Fibroblast of skin of right quadriceps (primary cell): Measurements from ENCODE around the gene ANK2.

Experiments
- DNase-seq: peaks from one replicate; pipeline ENCODE4 v3.0.0-alpha.2; 2013

The ANK2 gene

DNA sequence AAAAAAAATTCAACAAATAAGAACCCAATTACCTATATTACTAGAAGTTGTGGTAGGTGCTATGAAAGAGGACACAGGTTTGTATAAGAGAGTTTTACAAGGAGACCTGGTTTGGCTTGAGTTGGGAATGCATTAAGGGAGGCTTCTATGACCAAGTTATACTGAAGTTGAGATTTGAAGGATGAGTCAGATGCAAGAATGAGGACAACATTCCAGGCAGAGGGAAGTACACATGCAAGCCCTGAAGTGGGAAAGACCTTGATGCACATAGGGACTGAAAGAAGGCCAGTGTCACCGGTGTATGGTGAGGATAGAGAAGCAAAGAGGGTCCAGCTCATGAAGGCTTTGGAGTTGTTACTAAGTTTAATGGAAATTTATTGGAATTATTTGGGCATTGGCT lies 52.2 kb downstream of the ANK2 start:
- peak; percentile 60 for DNase-seq

- DNase-seq, result no peak
Observed at GRCh38 chr4:113103556-113103955, 54.1 kb downstream of the ANK2 start.

- DNase-seq, result peak; percentile 61
Observed at GRCh38 chr4:113106108-113106507, 56.7 kb downstream of the ANK2 start.

- DNase-seq, result no peak
Observed at GRCh38 chr4:113109106-113109718, 59.8 kb downstream of the ANK2 start.

DNA sequence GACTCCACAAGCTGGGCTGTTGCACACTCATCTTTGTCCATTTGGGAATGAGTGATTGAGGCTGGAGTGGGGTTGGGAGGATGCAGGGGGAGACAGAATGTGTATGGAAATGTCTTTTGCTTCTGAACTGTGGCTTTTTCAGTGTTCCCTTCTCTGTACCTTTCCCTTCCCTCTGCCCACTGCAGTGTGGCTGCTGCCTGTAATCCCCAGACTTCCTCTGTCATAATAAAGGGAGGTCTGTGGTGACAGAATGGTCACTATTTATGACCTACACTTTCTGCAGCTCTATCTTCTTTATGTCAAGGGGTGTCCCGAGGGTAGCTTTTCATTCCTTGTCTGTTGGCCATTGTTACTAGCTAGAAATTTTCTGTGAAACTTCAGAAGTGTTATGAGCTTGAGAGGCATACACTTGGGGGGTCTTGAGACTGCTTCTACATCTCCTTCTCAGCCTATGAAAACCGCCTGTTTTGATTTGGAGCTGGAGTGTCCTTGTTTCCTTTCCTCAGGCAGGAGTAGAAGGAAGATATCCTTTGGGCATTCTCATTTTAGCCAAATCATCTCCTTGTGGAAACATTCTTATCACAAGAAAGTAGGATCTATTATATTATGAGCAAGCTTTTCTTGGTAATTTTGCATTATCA lies 63.0 kb downstream of the ANK2 start:
- DNase-seq, result no peak

DNA sequence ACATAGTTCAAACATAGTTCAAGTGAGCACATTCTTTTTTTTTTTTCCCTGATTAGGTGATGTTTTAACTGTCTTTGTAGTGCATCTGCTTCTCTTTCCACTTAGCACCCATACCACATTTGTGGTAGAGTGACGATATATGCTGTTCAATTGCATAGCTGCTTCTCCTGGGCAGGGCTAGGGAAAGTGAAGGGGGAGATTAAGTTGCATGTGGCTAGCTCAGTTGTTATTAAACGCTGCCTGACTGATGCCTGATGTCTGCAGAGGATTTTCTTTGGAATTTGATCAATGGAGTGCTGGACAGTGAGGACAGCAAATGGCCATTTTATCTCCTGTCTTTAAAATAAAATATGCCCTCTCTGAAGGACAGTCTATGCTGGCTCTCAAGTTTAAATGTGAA lies 63.7 kb downstream of the ANK2 start:
- no peak for DNase-seq

DNA sequence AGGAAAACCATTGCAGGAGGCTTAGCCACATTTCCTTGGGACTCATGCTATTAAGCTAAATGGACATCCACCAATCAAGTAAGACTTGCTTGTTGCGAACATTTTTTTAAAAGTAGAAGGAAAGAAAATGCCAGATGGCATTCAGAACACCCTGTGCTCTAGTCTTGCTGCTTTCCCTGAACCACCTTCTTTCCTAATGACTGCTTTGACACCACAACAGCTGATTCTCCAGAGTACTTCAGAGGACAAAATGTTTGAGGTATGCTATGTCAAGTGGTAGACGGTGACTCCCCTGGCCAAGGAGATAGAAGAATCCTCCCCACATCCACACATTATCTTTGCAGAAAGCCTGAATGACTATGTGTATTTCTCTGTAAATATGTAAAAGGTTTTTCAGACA lies 65.4 kb downstream of the ANK2 start:
- DNase-seq, result no peak

DNA sequence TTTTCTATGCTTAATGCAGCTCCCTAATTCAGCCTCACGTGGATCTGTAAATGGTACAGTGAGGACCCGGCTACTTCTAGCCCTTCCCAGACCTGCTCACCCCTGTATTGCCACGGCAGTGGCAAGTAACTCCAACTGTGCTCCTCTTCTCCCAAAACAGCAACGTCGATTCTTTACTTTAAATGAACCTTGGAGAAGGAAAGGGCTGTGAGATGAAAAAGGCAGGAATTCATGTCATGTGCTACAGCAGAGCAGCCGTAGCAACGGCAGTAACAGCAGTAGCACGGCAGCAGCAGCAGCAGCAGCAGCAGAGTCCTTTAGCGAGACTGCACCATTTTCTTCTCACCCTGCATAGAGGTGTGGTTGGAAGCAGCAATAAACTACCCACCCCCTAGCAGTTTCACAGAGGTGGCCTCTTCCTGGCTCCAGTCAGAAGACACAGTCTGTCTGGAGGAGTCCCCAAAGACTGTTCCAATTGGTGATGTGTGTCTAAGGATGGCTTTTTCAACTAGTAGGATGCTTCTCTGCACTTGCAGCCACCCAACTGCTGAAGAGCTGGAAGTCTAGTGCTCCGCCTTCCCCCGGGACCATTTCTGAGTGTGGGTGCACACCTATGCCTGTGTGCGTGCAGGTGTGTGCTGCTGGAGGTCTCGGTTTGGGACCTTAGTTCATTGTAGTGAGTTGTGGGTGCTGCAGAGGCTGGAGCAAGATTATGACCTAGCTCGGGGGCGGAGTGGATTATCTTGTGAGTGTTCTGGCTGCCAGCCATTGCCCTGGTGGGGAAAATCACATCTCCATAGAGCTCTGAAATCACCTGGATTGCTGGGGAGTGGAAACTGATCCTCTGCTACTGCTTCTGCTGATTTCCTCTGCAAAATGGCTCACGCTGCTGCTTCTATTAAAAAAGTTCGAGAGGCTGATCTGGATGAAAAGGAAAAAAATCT lies 67.2 kb downstream of the ANK2 start:
- no peak for DNase-seq

GRCh38 chr4:113117358-113117702 lies 67.9 kb downstream of the ANK2 start:
- no peak for DNase-seq

- DNase-seq, result no peak
Observed at GRCh38 chr4:113122066-113122465, 72.6 kb downstream of the ANK2 start.

GRCh38 chr4:113125418-113125817 lies 76.0 kb downstream of the ANK2 start:
- DNase-seq, result no peak

- DNase-seq, result no peak
Observed at GRCh38 chr4:113131136-113131535, 81.7 kb downstream of the ANK2 start.

- no peak for DNase-seq
Observed at GRCh38 chr4:113131621-113132020, 82.2 kb downstream of the ANK2 start.

GRCh38 chr4:113141901-113142346 lies 92.5 kb downstream of the ANK2 start:
- DNase-seq, result peak; percentile 45

GRCh38 chr4:113142351-113142750 lies 92.9 kb downstream of the ANK2 start:
- no peak for DNase-seq

DNA sequence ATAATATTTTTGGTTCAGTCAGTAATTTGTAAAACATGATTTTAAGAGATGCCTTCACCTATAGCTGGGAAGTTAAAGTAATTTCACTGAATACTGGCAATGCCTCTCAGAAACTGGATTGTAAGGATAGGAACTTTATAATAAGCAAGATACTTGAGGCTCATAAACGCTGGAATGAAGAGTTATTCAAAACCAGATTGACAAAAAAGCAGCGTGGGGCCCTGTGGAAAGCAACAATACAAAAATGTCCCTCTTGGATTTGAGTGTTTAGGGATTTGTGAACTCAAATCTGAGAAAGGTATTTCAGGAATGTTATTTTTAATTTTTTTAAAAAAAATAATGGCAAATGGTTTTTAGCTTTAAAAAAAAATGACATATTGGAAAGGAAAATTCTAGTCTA lies 94.6 kb downstream of the ANK2 start:
- no peak for DNase-seq

DNA sequence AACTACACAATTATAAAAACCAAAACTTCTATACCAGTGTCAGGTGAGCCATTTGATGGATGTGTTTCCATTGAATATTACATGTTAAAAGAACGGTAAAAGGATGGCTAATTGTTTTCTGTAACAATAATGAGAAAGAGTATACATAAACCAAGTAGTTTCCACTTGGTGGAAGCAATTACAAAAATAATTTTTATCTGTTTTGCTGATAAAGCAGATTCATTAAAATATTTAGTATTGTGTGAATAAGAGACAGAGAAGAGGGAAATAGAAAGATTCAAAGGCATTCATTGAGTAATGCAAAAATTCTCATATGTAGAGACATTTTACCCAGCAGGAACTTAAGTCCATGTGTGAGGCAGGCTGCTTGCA lies 95.7 kb downstream of the ANK2 start:
- DNase-seq, result no peak

DNA sequence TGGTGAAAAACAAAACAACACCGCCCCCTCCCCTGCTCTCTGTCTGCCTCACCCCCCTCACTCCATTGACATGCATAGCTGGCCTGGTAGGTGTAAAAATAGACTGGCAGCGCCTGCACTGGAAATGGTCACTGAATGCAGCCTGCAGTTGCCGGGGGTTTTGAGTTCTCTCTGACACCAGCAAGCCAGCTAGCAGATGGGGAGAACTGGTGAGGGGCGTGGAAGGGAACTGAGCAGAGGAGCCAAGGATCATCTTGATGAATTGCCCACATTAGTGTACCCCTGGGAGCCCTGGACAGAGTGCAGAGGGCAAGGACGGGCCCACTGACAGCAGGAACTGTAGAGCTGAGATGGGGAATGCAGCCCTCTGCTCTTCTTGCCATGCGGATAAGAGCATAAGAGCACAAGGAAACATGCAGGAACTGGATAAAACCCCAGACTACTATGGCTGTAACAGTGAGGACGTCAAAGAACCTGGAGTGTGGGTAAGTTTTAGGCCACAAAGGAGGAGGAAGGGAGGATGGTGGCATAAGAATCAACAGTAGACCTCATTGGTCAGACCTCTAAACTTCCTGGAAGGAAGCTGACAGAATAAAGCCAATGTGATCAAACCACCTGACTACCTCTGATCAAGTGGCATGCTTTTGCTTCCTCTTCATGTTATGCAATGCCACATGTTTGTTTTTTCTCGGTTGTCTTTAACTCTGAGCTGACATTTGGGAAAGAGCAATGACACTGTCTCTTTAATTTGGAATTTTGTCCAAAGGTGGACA lies 96.3 kb downstream of the ANK2 start:
- DNase-seq, result no peak

DNA sequence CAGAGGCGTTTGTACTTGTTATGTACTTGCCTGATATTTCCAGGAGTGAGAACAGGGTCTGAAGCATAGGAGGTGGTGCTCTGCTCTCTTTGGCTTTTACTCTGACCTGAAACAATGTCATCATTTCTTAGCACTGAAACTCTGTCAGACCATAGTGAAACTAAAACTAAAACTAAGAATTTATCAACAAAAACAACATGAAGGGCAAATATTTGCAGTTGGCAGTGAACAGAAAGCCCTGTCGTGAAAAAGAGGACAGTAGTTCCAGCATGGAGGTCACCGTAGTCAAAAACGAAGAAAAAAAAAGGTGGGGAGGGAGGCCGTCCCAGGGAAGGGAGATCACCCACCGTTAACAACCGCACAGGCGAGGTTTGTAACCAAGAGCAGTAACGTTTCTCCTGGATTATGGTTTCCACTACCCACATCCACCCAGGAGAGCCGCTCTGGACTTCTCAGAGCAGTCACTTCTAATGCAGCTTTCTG lies 97.5 kb downstream of the ANK2 start:
- no peak for DNase-seq

DNA sequence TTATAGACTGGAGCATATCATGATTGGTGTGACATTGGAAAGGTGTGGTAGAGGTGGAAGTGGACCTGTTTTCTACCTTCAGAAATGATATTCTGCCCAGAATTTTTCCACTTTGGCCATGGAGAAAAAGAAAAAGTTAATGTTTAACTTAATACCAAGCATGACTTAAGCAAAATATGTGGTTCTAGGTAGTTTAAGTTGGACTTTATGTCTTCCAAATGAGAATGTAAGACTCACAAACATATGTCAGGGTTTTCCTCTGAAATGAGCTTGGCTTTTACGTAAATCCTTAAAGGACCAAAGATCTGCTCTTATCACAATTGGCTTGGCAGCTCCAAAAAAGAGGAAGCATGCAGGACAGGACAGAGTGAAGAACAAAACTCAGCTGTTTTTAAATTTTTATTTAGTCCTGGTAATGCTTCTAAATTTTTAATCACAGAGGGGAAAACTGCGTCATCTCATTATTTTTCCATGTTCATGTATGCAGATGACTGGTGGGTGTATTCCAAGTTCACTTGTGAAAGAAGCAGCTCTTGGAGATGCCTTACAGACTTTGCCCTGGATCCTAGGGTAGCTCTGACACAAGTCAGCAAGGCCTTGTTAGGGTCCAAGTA lies 98.2 kb downstream of the ANK2 start:
- DNase-seq, result no peak

- no peak for DNase-seq
Observed at GRCh38 chr4:113148925-113149324, 99.5 kb downstream of the ANK2 start.

DNA sequence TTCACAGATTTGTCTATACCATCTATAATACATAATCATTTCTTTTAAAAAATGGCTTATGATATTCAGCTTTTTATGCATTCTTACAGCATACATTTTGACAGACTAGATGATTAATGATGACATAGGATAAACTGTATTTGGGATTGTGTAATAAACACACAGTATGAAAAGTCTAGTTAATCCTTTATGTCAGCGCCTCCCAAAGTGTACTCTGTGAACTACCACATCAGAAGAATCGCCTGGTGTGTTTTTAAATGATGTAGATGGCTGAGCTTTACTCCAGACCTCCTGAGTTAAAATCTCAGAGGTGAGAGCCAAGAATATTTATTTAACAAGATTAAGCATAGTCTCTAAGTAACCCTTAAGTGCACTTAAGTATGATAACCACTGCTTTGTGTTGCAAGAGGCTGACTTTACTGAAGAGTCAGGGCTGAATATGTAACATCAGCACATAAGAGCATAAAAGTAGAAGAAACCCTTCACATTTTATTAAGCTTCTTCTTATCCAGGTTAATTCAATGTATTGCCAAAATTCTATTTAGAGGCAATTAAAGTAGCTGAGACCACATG lies 104.2 kb downstream of the ANK2 start:
- peak; percentile 24 for DNase-seq
